Measurements from ENCODE around the gene PLB1.

The PLB1 gene

GRCh38 chr2:28667261-28667660 lies 171.4 kb downstream of the PLB1 start:
- H3K4me2 ChIP-seq (ENCODE audit: insufficient read depth, low read length, poor library complexity, severe bottlenecking), result no peak overlapping the region
- H3K4me3 ChIP-seq (ENCODE audit: low read length in 2 of 2), result no peak overlapping the region
- no peaks in the 10 kb centered on the region for H3K27me3 ChIP-seq (ENCODE audit: control insufficient read depth in 3 of 3, insufficient read depth in 3 of 3, low read depth in 1 of 3, low read length in 3 of 3)
- peaks cover 0 to under 1% of the 10 kb centered on the region in 2 donors for H3K9me3 ChIP-seq (replicated peaks in 1 of 2; ENCODE audit: control insufficient read depth in 2 of 2, insufficient read depth in 1 of 2, low read depth in 1 of 2, low read length in 2 of 2)
- no peak overlapping the region for H3K9ac ChIP-seq (ENCODE audit: low read depth, low read length, poor library complexity)
- H3K79me1 ChIP-seq (ENCODE audit: low read depth, low read length), result no peaks in the 10 kb centered on the region
- H3K18ac ChIP-seq (ENCODE audit: low read length), result peak overlapping the region; percentile 4
- H3K36me3 ChIP-seq (replicated peaks in 1 of 2; ENCODE audit: control insufficient read depth in 2 of 2, insufficient read depth in 2 of 2, low read length in 2 of 2), result no peaks in the 10 kb centered on the region
- H3K4ac ChIP-seq (ENCODE audit: low read length), result no peak overlapping the region
- no peak overlapping the region for H4K91ac ChIP-seq (ENCODE audit: low read depth, low read length, poor library complexity)
- no peak overlapping the region for H2BK12ac ChIP-seq (ENCODE audit: low read length)
- H3K23ac ChIP-seq (ENCODE audit: low read depth, low read length, poor library complexity), result no peak overlapping the region
- DNase-seq (ENCODE audit: low spot score), result no peak
- H2AK5ac ChIP-seq (ENCODE audit: low read depth, low read length), result no peak overlapping the region
- H3K14ac ChIP-seq (ENCODE audit: low read length), result no peak overlapping the region
- no peak overlapping the region for H2BK15ac ChIP-seq (ENCODE audit: low read length)
- no peak overlapping the region for H3K27ac ChIP-seq (replicated peaks; ENCODE audit: low read length)
- WGBS, 2 donors (ENCODE audit: extremely low coverage in 2 of 2, insufficient read length in 2 of 2, insufficient replicate concordance in 1 of 2), result no CpG with 5 or more reads among the region's 6 CpGs
- H2AFZ ChIP-seq (ENCODE audit: low read length), result no peak overlapping the region
- peaks cover 13 to 28% of the 10 kb centered on the region in 2 donors for H3K4me1 ChIP-seq (ENCODE audit: control insufficient read depth in 2 of 2, insufficient read depth in 1 of 2, low read depth in 1 of 2, low read length in 2 of 2)
- no peak overlapping the region for H4K8ac ChIP-seq (ENCODE audit: low read depth, low read length)
- no peak overlapping the region for H2BK5ac ChIP-seq (ENCODE audit: low read length)
- H2BK120ac ChIP-seq (ENCODE audit: low read depth, low read length), result no peak overlapping the region

DNA sequence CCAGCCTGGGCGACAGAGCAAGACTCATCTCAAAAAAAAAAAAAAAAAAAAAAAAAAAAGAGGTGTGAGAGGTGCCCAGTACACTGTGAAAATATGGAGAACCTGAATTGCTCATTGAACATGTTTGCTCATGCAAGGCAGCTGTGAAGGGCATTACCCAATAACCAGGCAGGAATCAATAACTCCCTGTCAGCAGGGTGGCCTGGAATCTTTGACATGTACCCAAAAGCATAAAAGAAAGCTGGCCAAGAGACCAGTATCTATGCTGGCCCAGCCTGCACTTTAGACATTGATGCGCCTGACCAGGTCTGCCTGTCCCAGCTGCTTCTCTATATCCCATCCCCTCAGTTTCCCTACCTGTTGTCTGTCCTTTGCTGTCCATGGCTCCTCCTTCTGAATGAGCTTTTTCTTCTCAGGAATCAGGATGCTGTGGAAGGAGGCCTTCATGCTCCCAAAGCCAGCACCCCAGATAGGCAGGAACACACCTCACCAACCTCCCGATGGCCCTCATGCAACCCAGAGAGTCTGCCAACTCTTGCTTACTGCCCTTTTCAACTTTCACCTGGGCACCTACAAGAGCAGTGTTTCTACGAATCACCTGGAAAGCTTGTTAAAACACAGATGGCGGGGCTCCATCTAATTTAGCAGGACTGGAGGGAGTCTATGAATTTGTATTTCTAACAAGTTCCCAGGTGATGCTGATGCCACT lies 172.4 kb downstream of the PLB1 start:
- H4K91ac ChIP-seq (ENCODE audit: low read depth, low read length, poor library complexity), result no peak overlapping the region
- no peak overlapping the region for H3K23ac ChIP-seq (ENCODE audit: low read depth, low read length, poor library complexity)
- no peak for DNase-seq (ENCODE audit: low spot score)
- H2BK12ac ChIP-seq (ENCODE audit: low read length), result no peak overlapping the region
- H2AFZ ChIP-seq (ENCODE audit: low read length), result no peak overlapping the region
- peaks cover 0 to 11% of the 10 kb centered on the region in 2 donors for H3K9me3 ChIP-seq (replicated peaks in 1 of 2; ENCODE audit: control insufficient read depth in 2 of 2, insufficient read depth in 1 of 2, low read depth in 1 of 2, low read length in 2 of 2)
- no peak overlapping the region for H3K4me2 ChIP-seq (ENCODE audit: insufficient read depth, low read length, poor library complexity, severe bottlenecking)
- H2BK5ac ChIP-seq (ENCODE audit: low read length), result no peak overlapping the region
- peaks cover 12 to 29% of the 10 kb centered on the region in 2 donors for H3K4me1 ChIP-seq (ENCODE audit: control insufficient read depth in 2 of 2, insufficient read depth in 1 of 2, low read depth in 1 of 2, low read length in 2 of 2)
- H2BK120ac ChIP-seq (ENCODE audit: low read depth, low read length), result no peak overlapping the region
- H2AK5ac ChIP-seq (ENCODE audit: low read depth, low read length), result no peak overlapping the region
- no peaks in the 10 kb centered on the region for H3K79me1 ChIP-seq (ENCODE audit: low read depth, low read length)
- no peak overlapping the region for H3K27ac ChIP-seq (replicated peaks; ENCODE audit: low read length)
- no peaks in the 10 kb centered on the region for H3K36me3 ChIP-seq (replicated peaks in 1 of 2; ENCODE audit: control insufficient read depth in 2 of 2, insufficient read depth in 2 of 2, low read length in 2 of 2)
- H3K18ac ChIP-seq (ENCODE audit: low read length), result no peak overlapping the region
- H3K27me3 ChIP-seq (ENCODE audit: control insufficient read depth in 3 of 3, insufficient read depth in 3 of 3, low read depth in 1 of 3, low read length in 3 of 3), result no peaks in the 10 kb centered on the region
- no peak overlapping the region for H3K9ac ChIP-seq (ENCODE audit: low read depth, low read length, poor library complexity)
- H3K4ac ChIP-seq (ENCODE audit: low read length), result no peak overlapping the region
- no peak overlapping the region for H3K4me3 ChIP-seq (ENCODE audit: low read length in 2 of 2)
- no peak overlapping the region for H2BK15ac ChIP-seq (ENCODE audit: low read length)
- WGBS, 2 donors (ENCODE audit: extremely low coverage in 2 of 2, insufficient read length in 2 of 2, insufficient replicate concordance in 1 of 2), result no CpG with 5 or more reads among the region's 5 CpGs
- no peak overlapping the region for H3K14ac ChIP-seq (ENCODE audit: low read length)
- H4K8ac ChIP-seq (ENCODE audit: low read depth, low read length), result no peak overlapping the region

- H3K18ac ChIP-seq (ENCODE audit: low read length), result no peak overlapping the region
- H3K4me3 ChIP-seq (ENCODE audit: low read length in 2 of 2), result no peak overlapping the region
- H3K23ac ChIP-seq (ENCODE audit: low read depth, low read length, poor library complexity), result no peak overlapping the region
- no peaks in the 10 kb centered on the region for H3K79me1 ChIP-seq (ENCODE audit: low read depth, low read length)
- H3K4me2 ChIP-seq (ENCODE audit: insufficient read depth, low read length, poor library complexity, severe bottlenecking), result no peak overlapping the region
- peaks cover 0 to 17% of the 10 kb centered on the region in 2 donors for H3K9me3 ChIP-seq (replicated peaks in 1 of 2; ENCODE audit: control insufficient read depth in 2 of 2, insufficient read depth in 1 of 2, low read depth in 1 of 2, low read length in 2 of 2)
- H2BK15ac ChIP-seq (ENCODE audit: low read length), result no peak overlapping the region
- H3K14ac ChIP-seq (ENCODE audit: low read length), result no peak overlapping the region
- no peak overlapping the region for H2BK5ac ChIP-seq (ENCODE audit: low read length)
- no CpG with 5 or more reads among the region's 2 CpGs for WGBS, 2 donors (ENCODE audit: extremely low coverage in 2 of 2, insufficient read length in 2 of 2, insufficient replicate concordance in 1 of 2)
- DNase-seq (ENCODE audit: low spot score), result no peak
- H2AK5ac ChIP-seq (ENCODE audit: low read depth, low read length), result no peak overlapping the region
- no peak overlapping the region for H2AFZ ChIP-seq (ENCODE audit: low read length)
- H3K4me1 ChIP-seq (ENCODE audit: control insufficient read depth in 2 of 2, insufficient read depth in 1 of 2, low read depth in 1 of 2, low read length in 2 of 2), result peaks cover 12 to 31% of the 10 kb centered on the region in 2 donors
- H4K91ac ChIP-seq (ENCODE audit: low read depth, low read length, poor library complexity), result no peak overlapping the region
- no peaks in the 10 kb centered on the region for H3K36me3 ChIP-seq (replicated peaks in 1 of 2; ENCODE audit: control insufficient read depth in 2 of 2, insufficient read depth in 2 of 2, low read length in 2 of 2)
- H3K4ac ChIP-seq (ENCODE audit: low read length), result no peak overlapping the region
- no peak overlapping the region for H2BK120ac ChIP-seq (ENCODE audit: low read depth, low read length)
- H3K27me3 ChIP-seq (ENCODE audit: control insufficient read depth in 3 of 3, insufficient read depth in 3 of 3, low read depth in 1 of 3, low read length in 3 of 3), result no peaks in the 10 kb centered on the region
- no peak overlapping the region for H3K27ac ChIP-seq (replicated peaks; ENCODE audit: low read length)
- no peak overlapping the region for H2BK12ac ChIP-seq (ENCODE audit: low read length)
- no peak overlapping the region for H3K9ac ChIP-seq (ENCODE audit: low read depth, low read length, poor library complexity)
- H4K8ac ChIP-seq (ENCODE audit: low read depth, low read length), result no peak overlapping the region
These were observed 173.0 kb downstream of the PLB1 start for GRCh38 chr2:28668880-28669279.

GRCh38 chr2:28670856-28671255 lies 175.0 kb downstream of the PLB1 start:
- Histone ChIP-seq H2BK5ac (ENCODE audit: low read length) (no peak overlapping the region), H3K23ac (ENCODE audit: low read depth, low read length, poor library complexity) (no peak overlapping the region), H3K9ac (ENCODE audit: low read depth, low read length, poor library complexity) (no peak overlapping the region)

More at GRCh38 chr2:28670856-28671255, 175.0 kb downstream of the PLB1 start:
- no peak overlapping the region for H2BK12ac ChIP-seq (ENCODE audit: low read length)
- peaks cover 0 to 22% of the 10 kb centered on the region in 2 donors for H3K9me3 ChIP-seq (replicated peaks in 1 of 2; ENCODE audit: control insufficient read depth in 2 of 2, insufficient read depth in 1 of 2, low read depth in 1 of 2, low read length in 2 of 2)
- no peak overlapping the region for H2BK120ac ChIP-seq (ENCODE audit: low read depth, low read length)
- H2AFZ ChIP-seq (ENCODE audit: low read length), result peak overlapping the region; percentile 57
- H3K4ac ChIP-seq (ENCODE audit: low read length), result no peak overlapping the region
- H2BK15ac ChIP-seq (ENCODE audit: low read length), result no peak overlapping the region
- H3K79me1 ChIP-seq (ENCODE audit: low read depth, low read length), result no peaks in the 10 kb centered on the region
- no peak overlapping the region for H3K4me3 ChIP-seq (ENCODE audit: low read length in 2 of 2)
- H3K14ac ChIP-seq (ENCODE audit: low read length), result no peak overlapping the region
- H3K27me3 ChIP-seq (ENCODE audit: control insufficient read depth in 3 of 3, insufficient read depth in 3 of 3, low read depth in 1 of 3, low read length in 3 of 3), result no peaks in the 10 kb centered on the region
- no peak overlapping the region for H3K4me2 ChIP-seq (ENCODE audit: insufficient read depth, low read length, poor library complexity, severe bottlenecking)
- H3K4me1 ChIP-seq (ENCODE audit: control insufficient read depth in 2 of 2, insufficient read depth in 1 of 2, low read depth in 1 of 2, low read length in 2 of 2), result peaks cover 5 to 30% of the 10 kb centered on the region in 2 donors
- H3K27ac ChIP-seq (replicated peaks; ENCODE audit: low read length), result no peak overlapping the region
- H4K8ac ChIP-seq (ENCODE audit: low read depth, low read length), result no peak overlapping the region
- WGBS, 2 donors (ENCODE audit: extremely low coverage in 2 of 2, insufficient read length in 2 of 2, insufficient replicate concordance in 1 of 2), result no CpG with 5 or more reads among the region's 2 CpGs
- H3K18ac ChIP-seq (ENCODE audit: low read length), result no peak overlapping the region
- DNase-seq (ENCODE audit: low spot score), result no peak
- H2AK5ac ChIP-seq (ENCODE audit: low read depth, low read length), result no peak overlapping the region
- H4K91ac ChIP-seq (ENCODE audit: low read depth, low read length, poor library complexity), result no peak overlapping the region
- H3K36me3 ChIP-seq (replicated peaks in 1 of 2; ENCODE audit: control insufficient read depth in 2 of 2, insufficient read depth in 2 of 2, low read length in 2 of 2), result no peaks in the 10 kb centered on the region
